GM18907 (cell line): Measurements from ENCODE around the gene FAM234A.

ENCODE experiments used
- ATAC-seq: cut with Tn5 transposase; IDR thresholded peaks from one replicate; pipeline ENCODE4 v1.9.1; 2021; ENCODE audit warnings: mild to moderate bottlenecking, moderate library complexity; ENCODE audit not compliant: unreplicated experiment

Gene FAM234A

GRCh38 chr16:296276-296675 lies 61.7 kb downstream of the FAM234A start:
- ATAC-seq = no peak

DNA sequence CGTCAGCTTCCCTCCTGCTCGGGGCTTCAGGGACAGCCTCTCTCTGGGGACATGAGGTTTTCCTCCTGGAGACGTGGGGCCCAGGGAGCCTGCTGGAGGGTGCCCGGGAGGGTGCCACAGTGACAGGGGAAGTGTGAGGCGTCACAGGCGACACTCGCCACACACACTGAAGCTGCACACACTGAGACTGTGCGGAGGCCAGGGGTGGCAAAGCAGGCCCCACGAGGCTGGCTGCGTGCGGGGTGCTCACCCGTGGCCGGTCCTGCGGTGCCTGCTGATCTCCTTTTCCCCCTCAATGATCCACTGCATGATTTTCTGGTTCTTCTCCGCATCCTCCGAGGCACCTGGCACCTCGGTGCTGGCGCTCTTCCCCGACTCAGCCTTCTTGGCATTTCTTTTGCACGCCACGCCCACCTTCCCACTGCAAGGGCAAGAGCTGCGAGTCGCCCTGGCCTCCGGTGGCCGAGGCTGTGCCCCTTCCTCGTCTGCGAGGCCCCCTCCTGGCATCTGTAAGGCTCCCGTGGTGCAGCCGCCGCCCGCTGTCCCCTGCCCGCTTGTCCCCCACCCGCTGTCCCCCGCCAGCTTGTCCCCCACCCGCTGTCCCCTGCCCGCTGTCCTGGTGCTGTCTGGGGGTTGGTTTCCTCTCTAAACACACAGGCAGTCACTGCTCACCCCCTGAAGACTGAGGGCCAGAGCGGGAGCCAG lies 62.3 kb downstream of the FAM234A start:
- no peak for ATAC-seq

- ATAC-seq = no peak
Observed at GRCh38 chr16:297832-298231, 63.2 kb downstream of the FAM234A start.

GRCh38 chr16:301235-301634 lies 66.6 kb downstream of the FAM234A start:
- no peak for ATAC-seq

GRCh38 chr16:301950-302349 lies 67.3 kb downstream of the FAM234A start:
- no peak for ATAC-seq

GRCh38 chr16:303760-304505 lies 69.3 kb downstream of the FAM234A start:
- no peak for ATAC-seq

DNA sequence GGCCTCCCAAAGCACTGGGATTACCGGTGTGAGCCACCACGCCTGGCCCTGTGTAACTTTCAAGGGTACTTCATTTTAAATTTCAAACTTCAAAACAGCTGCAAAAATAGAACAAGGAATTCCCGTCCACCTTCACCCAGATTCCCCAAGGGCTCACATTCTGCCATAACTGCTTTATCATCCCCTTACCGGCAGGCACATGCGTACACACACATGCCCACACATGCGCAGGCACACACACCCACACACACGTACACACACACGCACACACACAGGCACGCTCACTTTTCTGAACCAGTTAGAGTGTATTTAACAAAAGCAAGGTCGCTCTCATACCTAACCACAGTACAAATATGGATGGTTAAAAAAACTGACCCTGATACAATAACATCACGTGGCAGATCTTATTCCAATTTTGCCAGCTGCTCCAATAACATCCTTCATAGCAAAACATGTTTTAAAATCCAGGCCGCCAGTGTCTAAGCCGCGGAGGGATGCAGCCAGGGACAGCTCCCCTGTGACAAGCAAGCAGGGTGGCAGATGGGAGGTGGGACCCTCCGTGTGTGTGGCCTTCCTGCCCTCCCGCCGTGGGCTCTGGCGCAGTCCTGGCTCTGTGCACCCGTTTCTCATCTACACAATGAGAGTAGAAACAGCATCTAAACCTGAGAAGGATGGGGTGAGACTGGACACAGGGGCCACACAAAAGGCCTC lies 71.5 kb downstream of the FAM234A start:
- no peak for ATAC-seq

DNA sequence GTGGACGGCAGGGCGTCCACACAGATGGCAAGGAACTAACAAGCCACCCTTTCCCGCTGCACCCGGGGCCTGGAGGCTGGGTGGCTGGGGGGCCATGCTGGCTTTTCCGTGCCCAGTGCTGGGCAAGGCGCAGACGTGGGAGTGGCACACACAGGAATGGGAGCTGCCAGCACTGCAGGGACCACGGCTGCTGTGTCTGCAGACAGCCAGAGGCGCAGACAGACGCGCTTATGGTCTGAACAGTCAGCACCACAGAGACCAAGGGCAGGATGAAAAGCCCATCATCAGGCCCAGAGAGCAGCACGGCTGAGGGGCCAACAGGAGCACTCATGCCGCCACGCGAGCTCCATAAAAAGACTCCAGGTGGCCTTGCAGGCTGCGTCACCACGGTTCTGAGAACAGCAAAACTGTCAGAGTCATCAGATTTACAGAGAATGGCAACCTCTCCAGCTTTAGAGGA lies 72.3 kb downstream of the FAM234A start:
- no peak for ATAC-seq

GRCh38 chr16:307691-308312 lies 73.2 kb downstream of the FAM234A start:
- no peak for ATAC-seq

- no peak for ATAC-seq
Observed at GRCh38 chr16:309476-309875, 74.9 kb downstream of the FAM234A start.

DNA sequence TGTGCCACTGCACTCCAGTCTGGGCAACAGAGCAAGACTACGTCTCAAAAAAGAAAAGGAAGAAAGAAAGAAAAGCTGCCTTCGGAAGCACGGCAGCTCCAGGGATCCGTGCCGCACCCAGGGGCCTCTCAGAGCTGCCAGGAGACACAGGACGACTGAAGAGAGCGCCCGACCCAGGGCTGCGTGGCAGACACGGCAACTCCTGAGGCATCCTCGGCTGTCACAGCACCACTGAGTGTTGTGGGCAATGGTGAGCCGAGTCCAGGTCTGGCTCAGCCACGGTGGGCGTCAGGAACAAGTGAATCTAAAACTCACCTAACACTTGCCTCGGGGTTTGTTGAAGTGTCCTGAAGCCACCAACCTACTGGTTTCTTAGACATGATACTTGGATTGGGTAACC lies 77.1 kb downstream of the FAM234A start:
- no peak for ATAC-seq

DNA sequence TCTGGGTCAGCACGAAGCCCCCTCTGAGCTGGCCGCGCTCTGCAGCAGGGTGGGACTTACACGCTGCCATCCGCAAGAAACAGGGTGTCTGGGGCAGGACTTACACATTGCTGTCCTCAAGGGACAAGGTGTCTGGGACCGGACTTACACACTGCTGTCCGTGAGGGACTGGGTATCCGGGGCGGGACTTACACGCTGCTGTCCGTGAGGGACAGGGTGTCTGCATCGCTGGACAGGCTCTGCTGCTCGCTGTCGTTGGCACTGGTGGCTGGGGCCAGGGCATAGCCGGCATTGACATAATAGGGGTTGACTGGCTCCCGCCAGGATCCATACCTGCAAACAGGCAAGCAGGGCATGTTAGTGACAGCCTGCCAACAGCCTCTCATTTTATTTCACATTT lies 79.7 kb downstream of the FAM234A start:
- no peak for ATAC-seq

DNA sequence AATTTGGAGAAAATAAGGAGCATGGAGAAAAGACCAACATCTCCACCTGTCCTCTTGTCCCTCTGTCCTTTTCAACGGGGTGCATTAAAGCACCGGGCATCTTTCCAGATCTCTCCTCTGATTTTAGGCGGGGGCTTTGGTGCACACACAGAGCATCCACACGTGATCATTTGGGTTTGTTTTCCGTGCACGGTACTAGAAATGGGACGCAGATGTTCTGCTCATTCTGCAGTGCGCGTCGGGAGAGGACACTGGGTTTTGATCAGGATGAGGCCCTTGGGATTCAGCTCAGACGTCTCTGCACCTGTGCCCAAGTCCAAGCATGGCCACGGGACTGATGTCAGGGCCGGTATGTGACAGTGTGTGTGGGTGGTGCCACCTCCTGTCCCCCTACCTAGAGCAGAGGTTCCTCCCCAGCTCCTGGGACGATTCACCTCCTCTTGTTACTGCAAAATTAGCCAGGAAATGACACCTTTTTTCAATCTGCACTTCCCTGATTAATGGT lies 80.2 kb downstream of the FAM234A start:
- no peak for ATAC-seq
